HG03097 (cell line): ENCODE measurements around the gene CCND1.

ENCODE experiments used
- ATAC-seq: cut with Tn5 transposase; IDR thresholded peaks from one replicate; pipeline ENCODE4 v1.9.1; 2021; ENCODE audit not compliant: unreplicated experiment, low FRiP score

Gene CCND1

GRCh38 chr11:69640995-69641581 lies at the start of gene CCND1:
TSS of gene CCND1 (plus strand) at chr11:69641156. CDS start at chr11:69641314, 158 bp downstream.
- no peak for ATAC-seq

- no peak for ATAC-seq
Observed at GRCh38 chr11:69592986-69593650, 47.8 kb upstream of the CCND1 start.

DNA sequence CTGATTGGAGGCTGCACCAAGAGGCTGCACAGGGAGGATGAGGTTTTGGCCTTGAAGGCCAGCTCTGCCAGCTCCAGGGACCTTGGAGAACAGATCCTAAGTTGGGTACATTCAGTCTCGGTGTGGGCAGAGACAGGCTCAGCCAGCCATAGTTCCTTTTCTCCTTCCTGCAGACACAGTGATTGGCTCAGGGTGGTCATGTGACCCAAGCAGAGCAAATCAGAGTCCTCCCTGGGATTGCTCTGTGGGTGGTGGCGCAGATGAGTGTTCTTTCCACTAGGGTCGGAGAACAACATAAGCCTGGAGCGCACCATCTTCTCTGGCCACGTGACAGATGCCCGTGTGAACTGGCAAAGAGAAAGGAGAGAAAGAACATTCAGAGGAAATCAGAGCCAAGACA lies 47.1 kb upstream of the CCND1 start:
- ATAC-seq, result no peak

GRCh38 chr11:69594481-69594880 lies 46.5 kb upstream of the CCND1 start:
- ATAC-seq, result no peak

DNA sequence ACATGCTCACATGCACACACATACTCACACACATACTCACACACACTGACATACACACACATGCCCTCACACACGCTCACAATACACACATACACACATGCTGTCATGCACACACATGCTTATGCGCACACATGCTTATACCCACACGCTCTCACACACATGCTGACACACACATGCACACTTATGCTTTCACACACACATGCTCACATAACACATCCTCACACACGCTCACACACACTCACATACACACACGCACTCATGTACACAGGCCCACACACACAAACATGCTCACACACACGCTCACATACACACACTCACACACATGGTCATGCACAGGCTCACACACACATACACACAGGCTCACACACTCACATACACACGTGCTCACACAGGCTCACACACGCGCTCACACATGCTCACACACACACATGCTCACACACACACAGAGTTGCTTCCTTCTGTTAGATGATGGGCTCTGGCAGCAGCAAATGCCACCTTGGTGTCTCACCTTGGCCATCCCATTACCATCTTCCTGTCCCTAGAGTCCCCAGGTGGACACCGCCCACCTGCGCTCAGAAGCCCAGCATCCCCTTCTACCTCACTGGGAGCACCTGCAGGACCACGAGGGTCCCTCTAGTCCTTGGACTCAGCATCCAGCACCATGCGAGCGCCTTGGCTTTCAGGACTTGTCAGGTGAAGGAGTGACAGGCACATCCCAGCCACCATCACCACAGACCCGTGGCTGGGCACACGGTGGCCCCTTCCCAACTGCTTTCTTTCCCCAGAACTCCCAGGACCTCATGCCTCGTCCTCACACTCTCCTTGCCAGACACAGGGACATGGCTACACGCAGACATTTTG lies 44.9 kb upstream of the CCND1 start:
- ATAC-seq, result no peak

DNA sequence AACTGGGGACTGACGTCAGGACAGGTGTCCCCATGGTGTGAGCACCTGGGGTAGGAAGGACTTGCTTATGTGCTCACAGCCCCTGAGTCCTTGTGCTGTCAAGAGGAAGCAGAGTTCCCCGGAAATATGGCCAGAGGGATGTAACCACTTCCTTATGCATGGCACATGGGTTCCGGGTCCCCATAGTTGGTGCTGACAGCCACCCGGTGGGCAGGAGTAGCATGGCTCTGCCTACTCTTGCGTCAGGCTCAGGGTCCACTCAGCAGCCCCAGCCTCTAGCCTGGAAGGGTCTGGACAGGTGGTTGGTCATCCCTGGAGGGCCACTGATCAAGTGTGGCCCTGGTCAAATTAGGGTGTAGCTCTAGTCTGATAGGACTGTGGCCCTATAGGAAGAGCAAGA lies 42.8 kb upstream of the CCND1 start:
- ATAC-seq, result no peak

- ATAC-seq, result no peak
Observed at GRCh38 chr11:69599502-69599901, 41.5 kb upstream of the CCND1 start.

- ATAC-seq, result no peak
Observed at GRCh38 chr11:69600001-69600400, 41.0 kb upstream of the CCND1 start.

- no peak for ATAC-seq
Observed at GRCh38 chr11:69601011-69601975, 39.7 kb upstream of the CCND1 start.

DNA sequence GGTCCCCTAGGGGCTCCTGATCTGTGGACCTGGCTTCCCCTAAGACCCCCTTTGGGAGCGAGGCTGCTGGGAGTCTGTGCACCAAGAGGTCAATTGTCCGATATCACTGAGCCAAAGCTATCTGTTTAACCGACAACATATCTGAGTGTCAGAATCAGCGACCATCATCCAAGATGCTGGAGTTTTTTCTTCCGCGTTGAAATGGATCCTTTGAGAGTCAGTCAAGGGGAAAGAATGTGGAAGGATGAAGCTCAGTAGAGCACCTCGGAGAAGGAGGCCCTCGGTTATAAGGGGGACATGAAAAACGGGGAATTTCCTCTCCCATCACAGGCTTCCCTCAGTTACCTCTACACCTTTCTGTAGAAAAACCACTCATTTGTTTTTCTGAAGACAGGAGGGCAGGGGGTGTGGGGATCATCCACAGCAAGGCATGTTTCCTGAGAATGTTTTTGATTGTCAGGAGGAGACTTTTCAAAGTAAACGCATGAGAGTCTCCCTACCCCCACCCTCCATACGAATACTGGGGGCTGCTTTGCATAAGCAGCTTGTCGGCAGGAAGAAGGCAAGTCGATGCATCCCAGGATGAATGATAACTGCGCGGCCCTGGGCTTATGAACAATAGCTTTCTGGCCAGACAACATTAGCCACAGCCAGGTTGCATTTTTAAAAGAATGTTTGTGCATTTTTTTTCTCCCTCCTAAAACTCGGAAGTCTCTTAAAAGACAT lies 37.7 kb upstream of the CCND1 start:
- ATAC-seq, result no peak

GRCh38 chr11:69604055-69604454 lies 36.9 kb upstream of the CCND1 start:
- ATAC-seq, result no peak

DNA sequence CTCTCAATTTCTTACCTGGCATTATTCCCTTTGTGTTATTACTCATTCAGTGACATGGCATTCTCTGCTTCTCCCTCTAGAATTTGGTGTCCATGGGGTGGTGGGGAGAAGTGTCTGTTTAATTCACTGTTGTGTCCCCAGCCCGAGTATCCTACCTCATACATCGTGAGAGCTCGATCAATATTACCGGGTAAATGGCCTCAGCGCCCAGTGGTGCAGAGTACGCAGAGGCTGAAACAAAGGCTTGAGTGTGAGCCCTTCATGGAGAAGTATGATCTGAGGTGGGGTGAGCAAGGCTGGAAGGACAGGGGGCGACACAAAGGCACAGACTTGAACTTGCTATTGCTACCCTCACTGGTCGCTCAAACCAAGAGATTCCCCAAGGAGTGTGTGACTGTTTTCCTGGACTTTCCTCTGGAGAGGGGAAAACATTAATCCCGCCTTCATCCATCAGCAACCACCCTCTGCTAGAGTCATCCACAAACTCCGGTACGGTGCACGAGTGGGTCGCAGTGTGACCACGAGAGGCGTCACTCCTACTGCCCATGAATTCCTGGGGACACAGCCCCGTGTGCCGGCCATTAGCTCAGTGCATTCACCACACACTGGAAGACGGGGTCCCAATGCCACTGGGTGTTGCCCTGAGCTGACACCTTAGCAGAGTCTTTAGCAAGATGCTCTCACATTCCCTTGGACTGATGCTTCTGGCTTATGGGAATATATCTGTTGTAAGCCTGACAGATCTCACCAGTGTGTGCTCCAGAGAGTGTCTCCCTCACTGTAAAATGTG lies 35.0 kb upstream of the CCND1 start:
- no peak for ATAC-seq

- ATAC-seq, result no peak
Observed at GRCh38 chr11:69609351-69609750, 31.6 kb upstream of the CCND1 start.

- no peak for ATAC-seq
Observed at GRCh38 chr11:69611548-69612526, 29.1 kb upstream of the CCND1 start.

DNA sequence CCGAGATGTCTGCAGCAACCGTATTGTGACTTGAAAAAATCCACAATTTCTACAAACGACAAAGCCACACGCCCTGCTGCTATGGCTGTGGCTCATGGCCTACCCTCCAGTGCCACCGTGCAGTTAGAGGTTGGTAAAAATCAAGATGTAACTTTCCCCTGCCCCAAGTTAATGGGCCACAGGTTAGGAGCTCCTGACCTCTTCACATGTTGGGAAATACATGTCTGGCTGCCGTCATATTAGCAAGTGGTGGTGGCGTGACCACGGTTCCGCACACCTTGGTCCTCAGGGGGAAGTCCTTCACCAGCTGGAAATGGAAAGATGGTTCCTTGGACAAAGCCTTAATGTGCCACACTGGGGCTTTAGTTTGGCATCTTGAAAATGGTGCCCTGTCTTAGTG lies 27.4 kb upstream of the CCND1 start:
- ATAC-seq, result no peak

DNA sequence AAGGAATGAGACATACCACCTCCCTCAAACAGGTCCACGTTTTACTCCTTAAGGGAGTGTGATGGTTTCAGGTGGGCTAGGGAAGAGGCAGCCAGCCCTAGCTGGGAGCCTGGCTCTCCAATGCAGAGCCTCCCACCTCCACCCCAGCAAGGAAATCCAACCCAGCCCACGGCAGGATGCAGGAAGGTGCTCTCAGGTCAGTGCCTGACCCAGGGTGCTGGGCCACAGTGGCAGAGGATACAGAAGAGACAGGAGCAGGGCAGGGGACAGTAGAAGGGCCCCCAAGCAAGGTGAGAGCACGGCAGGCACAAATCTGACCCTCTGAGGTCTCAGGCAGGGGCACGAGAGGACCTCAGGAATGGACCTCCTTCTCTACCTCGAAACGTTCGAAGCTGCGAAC lies 26.9 kb upstream of the CCND1 start:
- ATAC-seq, result no peak

GRCh38 chr11:69615545-69616278 lies 25.2 kb upstream of the CCND1 start:
- ATAC-seq, result no peak
